Testis (tissue), 5 donors: ENCODE data around the gene PIGO. TPM values are rescaled to one million over a fixed set of nuclear protein-coding genes. Genes with fewer than 3 reads are reported as not detected.

ENCODE experiments used
- DNase-seq: peaks from one replicate; pipeline ENCODE4 v3.0.0-alpha.2; 2019
- H3K27ac ChIP-seq, 2 donors: fragments of 200-600 bp; sonication (generic); one replicate each; pipeline ENCODE4 v1.5.1; 2019
- H3K27me3 ChIP-seq: fragments of 200-600 bp; sonication (generic); one replicate; pipeline ENCODE4 v1.5.1; 2019
- H3K36me3 ChIP-seq: fragments of 200-600 bp; sonication (generic); one replicate; pipeline ENCODE4 v1.5.1; 2017; ENCODE audit warnings: low read depth; ENCODE audit errors: missing control alignments
- H3K4me1 ChIP-seq: fragments of 200-600 bp; sonication (generic); one replicate; pipeline ENCODE4 v1.5.1; 2019
- H3K4me3 ChIP-seq, 2 donors: fragments of 200-600 bp; sonication (generic); one replicate each; pipeline ENCODE4 v1.5.1; 2017 to 2019
- H3K9me3 ChIP-seq: fragments of 200-600 bp; sonication (generic); one replicate; pipeline ENCODE4 v1.5.1; 2017
- CTCF ChIP-seq, 3 experiments: fragments of 450-650 bp in 2 of 3; fragments of 200-600 bp in 1 of 3; sonication (generic) in 1 of 3; IDR thresholded peaks; one replicate each; pipeline ENCODE4 v1.5.1; 2016 to 2019; ENCODE audit warnings: antibody characterized with exemption in 3 of 3, mild to moderate bottlenecking in 2 of 3, moderate library complexity in 1 of 3
- POLR2A ChIP-seq: fragments of 450-650 bp; IDR thresholded peaks from one replicate; pipeline ENCODE4 v1.6.1; 2017; ENCODE audit warnings: antibody characterized with exemption, mild to moderate bottlenecking, moderate library complexity
- WGBS, 2 donors: methylation state at CpG; one replicate each; pipeline ENCODE4 v1.1.5; 2018; 5-methylcytosine and 5-hydroxymethylcytosine counted together
- intact Hi-C: fragments of 100-400 bp; cut with DNase I; formaldehyde crosslinking; loops from one replicate; pipeline ENCODE4 v1.15.1; 2023; ENCODE audit warnings: low total_unique reads
- long read RNA-seq, 2 donors: transcript quantifications; one replicate each; lab custom pipeline, GENCODE V29; 2026
- polyA plus RNA-seq: library from polyadenylated mRNA; stranded (reverse); fragments of 350-450 nt; fragmentation: Illumina TruSeq; extraction: RNeasy Lipid Tissue Mini Kit (QIAGEN cat#74804); gene quantifications from one replicate; pipeline ENCODE4 v1.2.3, GENCODE V29; 2014; ENCODE audit warnings: low read depth, low replicate concordance; ENCODE audit not compliant: insufficient read depth
- total RNA-seq, 2 donors: library from RNA; depleted of rRNA; stranded (reverse); fragments of >200 nt; gene quantifications; one replicate each; pipeline ENCODE4 v1.2.3, GENCODE V29; 2016

The PIGO gene
- total RNA-seq (10 to 100 TPM; 27.6 to 33.1 TPM), polyA plus RNA-seq (41.4 TPM)
- long read RNA-seq, donor 1, full-length matches to known transcripts: 1 of 1 reads
- long read RNA-seq, donor 1, partial matches to known transcripts: 0 of 1 reads
- long read RNA-seq, donor 1, other reads (novel, unspliced or antisense): 0 of 1 reads
- long read RNA-seq, donor 2, full-length matches to known transcripts: 2 of 2 reads
- long read RNA-seq, donor 2, partial matches to known transcripts: 0 of 2 reads
- long read RNA-seq, donor 2, other reads (novel, unspliced or antisense): 0 of 2 reads

GRCh38 chr9:35096035-35096849, at the start of gene PIGO:
Gene PIGO, minus strand, starts transcription at chr9:35096591. Its CDS starts 1,026 bp downstream, at chr9:35095565.
- Histone ChIP-seq H3K9me3 (no peaks in the 10 kb centered on the region), H3K4me3 (peak within 1 kb of the TSS; percentile 83 to 99), H3K27me3 (no peaks in the 10 kb centered on the region), H3K27ac (peak within 1 kb of the TSS; percentile 90 to 97), H3K36me3 (no peaks in the 10 kb centered on the region), H3K4me1 (peaks cover 5% of the 10 kb centered on the region)
- 0% methylated on average over 25 to 53 of the region's 53 CpGs for WGBS, 2 donors
- intact Hi-C loops: no loop called here
- TF ChIP-seq CTCF (IDR thresholded peaks at IDR 0.05): peak; percentile 64 to 90 (median 71)
- no peak for TF ChIP-seq POLR2A
- peak; percentile 94 for DNase-seq

DNA sequence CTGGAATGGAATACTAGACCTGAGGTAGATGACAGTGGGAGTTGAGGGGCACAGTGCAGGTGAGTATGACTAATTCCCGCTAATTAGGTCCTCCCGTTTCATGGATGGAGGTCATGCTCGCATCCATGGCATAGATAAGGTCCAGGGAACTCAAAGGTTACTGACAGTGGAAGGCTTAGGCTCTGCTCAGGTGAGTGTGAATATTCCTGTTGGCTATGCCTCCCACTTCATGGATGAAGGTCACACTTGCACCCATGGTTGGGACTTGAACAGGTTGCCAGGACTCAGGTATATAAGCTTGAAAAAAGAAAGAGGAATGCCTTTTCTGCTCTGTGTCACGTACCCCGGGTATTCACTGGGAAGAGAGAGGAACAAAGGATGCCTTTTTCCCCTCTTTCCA, 45.6 kb upstream of the PIGO start:
- WGBS, 2 donors: 94 to 96% methylated on average over 5 of the region's 5 CpGs
- Histone ChIP-seq H3K9me3 (no peaks in the 10 kb centered on the region), H3K36me3 (no peaks in the 10 kb centered on the region), H3K4me1 (no peaks in the 10 kb centered on the region), H3K27me3 (no peaks in the 10 kb centered on the region), H3K27ac (no peak overlapping the region), H3K4me3 (no peak overlapping the region)
- intact Hi-C loops: no loop called here
- no peak for DNase-seq
- no peak for TF ChIP-seq POLR2A
- TF ChIP-seq CTCF (IDR thresholded peaks at IDR 0.05): no peak

GRCh38 chr9:35140093-35140492, 43.7 kb upstream of the PIGO start:
- no peaks in the 10 kb centered on the region for H3K4me1 ChIP-seq
- TF ChIP-seq CTCF (IDR thresholded peaks at IDR 0.05) (no peak), POLR2A (no peak)
- no peaks in the 10 kb centered on the region for H3K9me3 ChIP-seq
- H3K27ac ChIP-seq: no peak overlapping the region
- no peaks in the 10 kb centered on the region for H3K36me3 ChIP-seq
- no peak for DNase-seq
- 85% methylated on average over 2 of the region's 2 CpGs for WGBS, 2 donors
- no peak overlapping the region for H3K4me3 ChIP-seq
- intact Hi-C loops: no loop called here
- no peaks in the 10 kb centered on the region for H3K27me3 ChIP-seq

- Histone ChIP-seq H3K36me3 (no peaks in the 10 kb centered on the region), H3K27ac (no peak overlapping the region), H3K9me3 (no peaks in the 10 kb centered on the region), H3K4me3 (no peak overlapping the region), H3K4me1 (no peaks in the 10 kb centered on the region), H3K27me3 (no peaks in the 10 kb centered on the region)
- intact Hi-C loops: no loop called here
- whole genome bisulfite sequencing, 2 donors: 79% methylated on average over 8 of the region's 8 CpGs
- TF ChIP-seq POLR2A: no peak
- TF ChIP-seq CTCF (IDR thresholded peaks at IDR 0.05): no peak
- DNase-seq: no peak
These were observed 40.5 kb upstream of the PIGO start for GRCh38 chr9:35136866-35137265.
